GM19397 (cell line): ENCODE data around the gene DLGAP5.

ENCODE experiments used
- ATAC-seq: cut with Tn5 transposase; IDR thresholded peaks from one replicate; pipeline ENCODE4 v1.9.1; 2021; ENCODE audit warnings: mild to moderate bottlenecking, moderate library complexity; ENCODE audit not compliant: unreplicated experiment

DLGAP5 gene

GRCh38 chr14:55191203-55192053 lies at the start of gene DLGAP5:
TSS of gene DLGAP5 (minus strand) at chr14:55191585. CDS start at chr14:55189179, 2,406 bp downstream.
- peak; percentile 93 for ATAC-seq

- no peak for ATAC-seq
Measured at GRCh38 chr14:55240526-55241178, 49.3 kb upstream of the DLGAP5 start.

- no peak for ATAC-seq
Measured at GRCh38 chr14:55239320-55239719, 47.9 kb upstream of the DLGAP5 start.

- ATAC-seq: no peak
Measured at GRCh38 chr14:55238019-55238680, 46.8 kb upstream of the DLGAP5 start.

- ATAC-seq: no peak
Measured at GRCh38 chr14:55233591-55233990, 42.2 kb upstream of the DLGAP5 start.

GRCh38 chr14:55228261-55228660 lies 36.9 kb upstream of the DLGAP5 start:
- ATAC-seq: no peak

- ATAC-seq: no peak
Measured at GRCh38 chr14:55223364-55223763, 32.0 kb upstream of the DLGAP5 start.

- ATAC-seq: no peak
Measured at GRCh38 chr14:55221968-55222367, 30.6 kb upstream of the DLGAP5 start.

GRCh38 chr14:55221186-55221585 lies 29.8 kb upstream of the DLGAP5 start:
- ATAC-seq: no peak

GRCh38 chr14:55220230-55220629 lies 28.8 kb upstream of the DLGAP5 start:
- ATAC-seq: no peak

GRCh38 chr14:55212634-55213033 lies 21.2 kb upstream of the DLGAP5 start:
- ATAC-seq: no peak

- no peak for ATAC-seq
Measured at GRCh38 chr14:55207832-55208231, 16.4 kb upstream of the DLGAP5 start.

- no peak for ATAC-seq
Measured at GRCh38 chr14:55206175-55206693, 14.8 kb upstream of the DLGAP5 start.

GRCh38 chr14:55201219-55202101 lies 10.1 kb upstream of the DLGAP5 start:
- no peak for ATAC-seq

- no peak for ATAC-seq
Measured at GRCh38 chr14:55200651-55201050, 9.3 kb upstream of the DLGAP5 start.

GRCh38 chr14:55198749-55199148 lies 7.4 kb upstream of the DLGAP5 start:
- ATAC-seq: no peak

- no peak for ATAC-seq
Measured at GRCh38 chr14:55194656-55195355, 3.4 kb upstream of the DLGAP5 start.

GRCh38 chr14:55192054-55192621 lies 753 bp upstream of the DLGAP5 start:
- ATAC-seq: no peak

GRCh38 chr14:55190906-55191202 lies 531 bp downstream of the DLGAP5 start:
- ATAC-seq: no peak
